ENCODE data around the gene WFIKKN1.

Gene WFIKKN1

GRCh38 chr16:674214-674881, 43.6 kb downstream of the WFIKKN1 start:
- DNase-seq (ENCODE audit: low read depth, low spot score): no peak

GRCh38 chr16:674968-675883, 44.4 kb downstream of the WFIKKN1 start, which contains the start of gene RHBDL1:
RHBDL1 (plus strand) TSS chr16:675671; CDS start chr16:675791, 120 bp downstream.
- DNase-seq (ENCODE audit: low read depth, low spot score): no peak

- DNase-seq (ENCODE audit: low read depth, low spot score): no peak
These were observed 45.2 kb downstream of the WFIKKN1 start for GRCh38 chr16:675884-676564.

- no peak for DNase-seq (ENCODE audit: low read depth, low spot score)
These were observed 45.7 kb downstream of the WFIKKN1 start for GRCh38 chr16:676565-676902.

- no peak for DNase-seq (ENCODE audit: low read depth, low spot score)
These were observed 46.1 kb downstream of the WFIKKN1 start for GRCh38 chr16:676913-677312.

GRCh38 chr16:677316-678190, 46.8 kb downstream of the WFIKKN1 start:
- DNase-seq (ENCODE audit: low read depth, low spot score): no peak

GRCh38 chr16:678209-678857, 47.5 kb downstream of the WFIKKN1 start:
- no peak for DNase-seq (ENCODE audit: low read depth, low spot score)

- no peak for DNase-seq (ENCODE audit: low read depth, low spot score)
These were observed 48.4 kb downstream of the WFIKKN1 start for GRCh38 chr16:678858-679813.

GRCh38 chr16:679814-680624, 49.2 kb downstream of the WFIKKN1 start, which contains the start of gene STUB1:
STUB1 (plus strand) TSS chr16:680410; CDS start chr16:680526, 116 bp downstream.
- DNase-seq (ENCODE audit: low read depth, low spot score): peak; percentile 73

GRCh38 chr16:680625-680945, 49.8 kb downstream of the WFIKKN1 start:
- DNase-seq (ENCODE audit: low read depth, low spot score): no peak

GRCh38 chr16:680967-681745, 50.4 kb downstream of the WFIKKN1 start:
- DNase-seq (ENCODE audit: low read depth, low spot score): no peak

GRCh38 chr16:681746-682427, 51.1 kb downstream of the WFIKKN1 start:
- no peak for DNase-seq (ENCODE audit: low read depth, low spot score)

- no peak for DNase-seq (ENCODE audit: low read depth, low spot score)
These were observed 52.0 kb downstream of the WFIKKN1 start for GRCh38 chr16:682493-683395.

GRCh38 chr16:683396-684070, 52.7 kb downstream of the WFIKKN1 start:
- DNase-seq (ENCODE audit: low read depth, low spot score): no peak
